Upper lobe of right lung (tissue), 1 donor: ENCODE measurements around the gene GNPTAB. TPM values are rescaled to one million over a fixed set of nuclear protein-coding genes. Genes with fewer than 3 reads are reported as not detected.

Experiments used
- ATAC-seq: fragments of 200-7000 bp; cut with Tn5 transposase; one replicate; pipeline ENCODE4 v1.9.1; 2020; ENCODE audit warnings: mild to moderate bottlenecking, moderate library complexity
- DNase-seq: peaks from one replicate; pipeline ENCODE4 v3.0.0-alpha.2; 2020
- H3K27ac ChIP-seq: fragments of 200-600 bp; one replicate; pipeline ENCODE4 v1.8.0; 2022
- H3K27me3 ChIP-seq: fragments of 200-600 bp; one replicate; pipeline ENCODE4 v1.8.0; 2022; ENCODE audit warnings: mild to moderate bottlenecking
- H3K36me3 ChIP-seq: fragments of 200-600 bp; one replicate; pipeline ENCODE4 v1.8.0; 2022
- H3K4me1 ChIP-seq: fragments of 200-600 bp; one replicate; pipeline ENCODE4 v1.8.0; 2022
- H3K4me3 ChIP-seq: fragments of 200-600 bp; one replicate; pipeline ENCODE4 v1.8.0; 2022; ENCODE audit warnings: mild to moderate bottlenecking
- H3K9me3 ChIP-seq: fragments of 200-600 bp; one replicate; pipeline ENCODE4 v1.8.0; 2022
- CTCF ChIP-seq: fragments of 200-600 bp; IDR thresholded peaks from one replicate; pipeline ENCODE4 v1.8.0; 2022; ENCODE audit warnings: antibody characterized with exemption
- intact Hi-C: fragments of 100-400 bp; cut with DNase I; formaldehyde crosslinking; loops from one replicate; pipeline ENCODE4 v1.11.0; 2022
- total RNA-seq: library from RNA; stranded (reverse); fragmentation: NEBNext Ultra II Directional; extraction: Animal tissue kit (Norgen Biotek cat#: 25700); gene quantifications from one replicate; pipeline ENCODE4 v1.2.1, GENCODE V29; 2021
- donor health status: DM: no; HTN: yes; CAD: no; lungs with severe emphysema.

Gene GNPTAB
- total RNA-seq, 1 donor from 2014 or later: 65.9 TPM

GRCh38 chr12:101779626-101780025 is 51.1 kb downstream of the GNPTAB start:
- H3K9me3 ChIP-seq: no peaks in the 10 kb centered on the region
- H3K36me3 ChIP-seq: peaks cover 42% of the 10 kb centered on the region
- intact Hi-C loops: loop anchor here (10.0 kb wide), 1 partner anchor 55 kb away; the partner anchor contains the start of gene GNPTAB
- H3K27ac ChIP-seq: no peak overlapping the region
- peaks cover 5% of the 10 kb centered on the region for H3K4me1 ChIP-seq
- H3K27me3 ChIP-seq: no peaks in the 10 kb centered on the region
- H3K4me3 ChIP-seq: no peak overlapping the region
- no peak for TF ChIP-seq CTCF
- DNase-seq: no peak
- ATAC-seq: no peak

- H3K9me3 ChIP-seq: no peaks in the 10 kb centered on the region
- no peak for TF ChIP-seq CTCF
- ATAC-seq (no peak), DNase-seq (no peak)
- H3K27me3 ChIP-seq: no peaks in the 10 kb centered on the region
- intact Hi-C loops: loop anchor here (10.0 kb wide), 1 partner anchor 56 kb away; the partner anchor contains the start of gene GNPTAB
- no peak overlapping the region for H3K27ac ChIP-seq
- no peak overlapping the region for H3K4me3 ChIP-seq
- H3K36me3 ChIP-seq: peaks cover 38% of the 10 kb centered on the region
- H3K4me1 ChIP-seq: peaks cover 5% of the 10 kb centered on the region
Observed at GRCh38 chr12:101779200-101779599, 51.6 kb downstream of the GNPTAB start.

- Histone ChIP-seq H3K4me3 (no peak overlapping the region), H3K36me3 (peaks cover 37% of the 10 kb centered on the region), H3K9me3 (no peaks in the 10 kb centered on the region), H3K27me3 (no peaks in the 10 kb centered on the region), H3K4me1 (peaks cover 5% of the 10 kb centered on the region), H3K27ac (no peak overlapping the region)
- intact Hi-C loops: loop anchor here (10.0 kb wide), 1 partner anchor 57 kb away; the partner anchor contains the start of gene GNPTAB
- DNase-seq: no peak
- no peak for TF ChIP-seq CTCF
- ATAC-seq: no peak
Observed at GRCh38 chr12:101777978-101778377, 52.8 kb downstream of the GNPTAB start.

GRCh38 chr12:101777485-101777884 is 53.3 kb downstream of the GNPTAB start:
- intact Hi-C loops: loop anchor here (10.0 kb wide), 1 partner anchor 57 kb away; the partner anchor contains the start of gene GNPTAB
- Histone ChIP-seq H3K4me3 (no peak overlapping the region), H3K27me3 (no peaks in the 10 kb centered on the region), H3K9me3 (no peaks in the 10 kb centered on the region), H3K27ac (peak overlapping the region; percentile 63), H3K36me3 (peaks cover 42% of the 10 kb centered on the region), H3K4me1 (peaks cover 5% of the 10 kb centered on the region)
- no peak for TF ChIP-seq CTCF
- ATAC-seq (peak; percentile 45), DNase-seq (no peak)

GRCh38 chr12:101775816-101776215 is 54.9 kb downstream of the GNPTAB start:
- intact Hi-C loops: loop anchor here (10.0 kb wide), 1 partner anchor 59 kb away; the partner anchor contains the start of gene GNPTAB
- ATAC-seq: no peak
- Histone ChIP-seq H3K9me3 (no peaks in the 10 kb centered on the region), H3K4me1 (peaks cover 5% of the 10 kb centered on the region), H3K27ac (no peak overlapping the region), H3K4me3 (no peak overlapping the region), H3K36me3 (peaks cover 50% of the 10 kb centered on the region), H3K27me3 (no peaks in the 10 kb centered on the region)
- no peak for TF ChIP-seq CTCF
- DNase-seq: no peak
